ENCODE results near the gene RNASET2.
A peak's percentile ranks its signal among the peaks of the same experiment; 100 is the strongest.

GRCh38 chr6:166958926-166959861, 2.8 kb upstream of the RNASET2 start:
- no peak for TF ChIP-seq CTCF (IDR thresholded peaks at IDR 0.05; ENCODE audit: insufficient read depth, low read length)
- no peak for TF ChIP-seq POLR2AphosphoS5 (IDR thresholded peaks at IDR 0.05; ENCODE audit: low read depth)
- no peak for TF ChIP-seq REST (IDR thresholded peaks at IDR 0.05; ENCODE audit: insufficient replicate concordance, low read depth)
- peak; percentile 94 for TF ChIP-seq SPI1 (IDR thresholded peaks at IDR 0.05; ENCODE audit: borderline replicate concordance, low read depth)

All from HL-60 (cell line).